Skin of body (tissue), 2 donors: Measurements from ENCODE around the gene HTR3C. TPM values are rescaled to one million over a fixed set of nuclear protein-coding genes. Genes with fewer than 3 reads are reported as not detected.
A peak's percentile ranks its signal among the peaks of the same experiment; 100 is the strongest.
"Not testable (repeated sequence)": the region's sequence is repeated elsewhere in the genome, so short reads cannot be mapped to it uniquely, and the experiment has no call there.

ENCODE experiments used
- DNase-seq: peaks from one replicate; lab custom pipeline; 2025; lab: John Stamatoyannopoulos, UW
- total RNA-seq: library from RNA; depleted of rRNA; stranded (reverse); fragments of >200 nt; gene quantifications from one replicate; pipeline ENCODE4 v1.2.3, GENCODE V29; 2014

HTR3C gene, protein sequence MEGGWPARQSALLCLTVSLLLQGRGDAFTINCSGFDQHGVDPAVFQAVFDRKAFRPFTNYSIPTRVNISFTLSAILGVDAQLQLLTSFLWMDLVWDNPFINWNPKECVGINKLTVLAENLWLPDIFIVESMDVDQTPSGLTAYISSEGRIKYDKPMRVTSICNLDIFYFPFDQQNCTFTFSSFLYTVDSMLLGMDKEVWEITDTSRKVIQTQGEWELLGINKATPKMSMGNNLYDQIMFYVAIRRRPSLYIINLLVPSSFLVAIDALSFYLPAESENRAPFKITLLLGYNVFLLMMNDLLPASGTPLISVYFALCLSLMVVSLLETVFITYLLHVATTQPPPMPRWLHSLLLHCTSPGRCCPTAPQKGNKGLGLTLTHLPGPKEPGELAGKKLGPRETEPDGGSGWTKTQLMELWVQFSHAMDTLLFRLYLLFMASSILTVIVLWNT
- not detected for total RNA-seq

DNA sequence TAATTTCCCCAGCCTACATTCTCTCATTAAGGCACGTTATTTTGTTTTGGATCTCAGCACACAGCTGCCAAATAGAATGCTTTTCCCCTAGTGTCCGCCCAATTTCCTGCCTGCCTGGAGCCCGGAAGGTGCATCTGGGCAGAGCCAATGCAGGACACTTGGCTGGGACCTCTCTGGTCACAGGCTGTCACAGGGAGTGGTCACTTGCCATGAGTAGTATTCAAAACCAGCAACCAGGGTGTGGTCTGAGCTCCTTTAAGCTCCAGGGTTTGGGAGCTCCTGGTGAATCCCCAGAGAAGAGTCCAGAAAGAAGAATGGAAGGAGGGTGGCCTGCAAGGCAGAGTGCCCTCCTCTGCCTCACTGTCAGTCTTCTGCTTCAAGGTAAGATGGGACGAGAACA, at the start of gene HTR3C:
HTR3C (plus strand) TSS at position 281 of the 400 bp plus-strand sequence; CDS start at position 315, 34 bp downstream.
- DNase-seq = no peak

DNA sequence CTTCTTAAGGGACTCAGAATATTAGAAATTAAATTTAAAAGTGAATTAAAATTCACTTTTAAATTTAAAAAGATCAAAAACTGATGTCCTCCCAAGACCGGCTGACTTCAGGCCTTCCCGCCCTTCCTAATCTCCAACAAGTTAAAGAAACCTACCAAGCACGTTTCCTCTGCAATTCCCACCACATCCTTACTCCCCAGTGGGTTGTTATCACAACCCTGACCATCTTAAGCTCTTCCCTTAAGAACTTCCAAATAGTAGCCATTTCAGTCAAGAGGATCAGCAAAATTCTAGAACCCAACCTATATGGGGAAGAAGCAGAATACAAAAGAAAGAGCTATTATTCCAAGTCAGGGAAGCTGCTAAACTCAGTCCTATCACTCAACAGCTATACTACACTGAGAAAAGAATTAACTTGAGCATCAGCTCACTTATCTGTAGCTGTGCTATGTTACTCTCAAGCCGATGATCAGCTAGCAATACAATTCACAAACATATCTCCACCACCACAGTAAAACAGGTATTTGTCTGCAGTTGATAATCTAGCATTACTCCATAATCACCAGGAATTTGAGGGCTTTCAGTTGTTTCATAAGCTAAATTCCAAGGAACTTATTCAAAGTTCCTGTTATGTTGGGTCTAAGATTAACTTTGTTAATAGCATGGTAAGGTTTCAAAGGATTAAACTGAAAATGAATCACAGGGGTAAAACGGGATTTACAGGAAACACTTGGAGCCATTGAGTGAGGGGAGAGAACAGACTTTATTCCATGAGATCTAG, 49.5 kb upstream of the HTR3C start:
- no peak for DNase-seq

DNA sequence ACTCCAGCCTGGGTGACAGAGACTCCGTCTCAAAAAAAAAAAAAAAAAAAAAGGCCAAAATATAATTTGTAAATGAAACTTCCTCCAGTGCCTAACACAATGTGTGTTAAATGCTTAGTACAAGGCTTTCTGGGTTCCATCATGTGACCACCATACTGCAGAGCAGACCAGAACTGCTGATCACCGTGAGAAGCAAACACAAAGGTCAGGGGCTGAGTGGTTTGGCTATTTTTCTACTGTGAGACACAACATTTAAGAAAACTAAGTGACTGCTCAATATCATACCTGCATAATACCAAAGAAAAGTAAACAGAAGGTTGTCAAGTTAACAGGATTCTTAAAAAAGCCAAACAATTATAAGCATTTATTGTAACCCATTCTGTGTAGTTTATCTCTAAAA, 48.4 kb upstream of the HTR3C start:
- no peak for DNase-seq

DNA sequence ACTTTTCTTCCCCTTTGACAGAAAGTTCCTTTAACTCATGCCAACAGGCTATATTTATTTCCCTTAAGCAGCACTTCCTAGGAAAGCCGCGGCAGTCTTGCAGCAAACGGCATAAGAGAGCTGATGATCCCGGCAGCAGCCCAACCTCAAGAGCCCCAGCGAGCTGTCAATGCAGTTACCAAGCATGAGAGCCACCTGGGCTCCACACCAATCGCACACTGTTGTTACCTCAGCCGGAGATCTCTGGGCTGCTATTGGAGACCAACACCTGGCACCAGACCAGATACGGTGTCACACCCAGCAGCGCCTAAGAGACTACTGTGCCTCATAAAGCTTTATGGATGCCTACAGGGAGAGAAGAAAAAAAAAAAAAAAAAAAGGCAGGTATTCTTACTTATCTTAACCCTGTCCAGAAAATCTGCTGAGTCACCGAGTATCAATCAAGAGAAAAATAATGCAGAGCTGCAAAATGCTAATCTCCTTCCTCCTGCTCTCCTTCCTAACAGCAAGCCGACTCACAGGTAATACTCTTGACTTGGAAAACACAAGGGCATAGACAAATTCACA, 46.8 kb upstream of the HTR3C start:
- peak; percentile 21 for DNase-seq

DNA sequence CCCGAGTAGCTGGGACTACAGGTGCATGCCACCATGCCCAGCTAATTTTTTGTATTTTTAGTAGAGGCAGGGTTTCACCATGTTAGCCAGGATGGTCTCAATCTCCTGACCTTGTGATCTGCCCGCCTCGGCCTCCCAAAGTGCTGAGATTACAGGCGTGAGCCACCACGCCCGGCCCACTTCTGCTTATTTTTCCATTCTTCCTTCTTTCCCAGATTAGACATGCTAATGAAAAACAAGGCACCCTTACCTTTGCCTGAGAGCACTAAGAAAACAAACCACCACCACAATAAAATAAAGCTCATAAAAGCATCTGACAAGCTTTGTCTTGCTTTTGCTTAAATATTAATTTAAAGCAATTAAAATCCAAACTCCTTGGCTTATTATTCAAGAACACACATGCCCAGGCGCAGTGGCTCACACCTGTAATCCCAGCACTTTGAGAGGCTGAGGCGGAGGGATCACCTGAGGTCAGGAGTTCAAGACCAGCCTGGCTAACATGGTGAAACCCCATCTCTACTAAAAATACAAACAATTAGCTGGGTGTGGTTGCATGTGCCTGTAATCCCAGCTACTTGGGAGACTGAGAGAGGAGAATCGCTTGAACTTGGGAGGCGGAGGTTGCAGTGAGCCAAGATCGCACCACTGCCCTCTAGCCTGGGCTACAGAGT, 45.6 kb upstream of the HTR3C start:
- not testable (repeated sequence) for DNase-seq

DNA sequence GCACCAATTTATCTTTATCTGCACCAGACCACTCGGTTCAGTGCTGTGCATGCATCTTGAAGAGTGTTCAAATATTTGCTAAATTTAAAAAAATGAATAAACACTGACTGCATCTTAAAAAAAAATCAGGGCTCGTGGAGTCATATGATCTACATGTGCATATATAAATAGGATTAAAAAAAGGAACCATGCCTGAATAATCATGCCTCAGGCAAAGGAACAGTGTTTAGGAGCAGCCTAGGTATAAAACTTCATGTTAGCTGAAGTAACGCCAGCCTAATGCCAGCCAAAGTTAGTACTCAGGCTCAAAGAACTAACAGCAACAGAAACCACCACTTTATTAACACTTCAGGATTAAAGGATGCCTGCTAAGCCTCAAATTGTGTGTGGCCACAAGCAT, 44.7 kb upstream of the HTR3C start:
- no peak for DNase-seq

DNA sequence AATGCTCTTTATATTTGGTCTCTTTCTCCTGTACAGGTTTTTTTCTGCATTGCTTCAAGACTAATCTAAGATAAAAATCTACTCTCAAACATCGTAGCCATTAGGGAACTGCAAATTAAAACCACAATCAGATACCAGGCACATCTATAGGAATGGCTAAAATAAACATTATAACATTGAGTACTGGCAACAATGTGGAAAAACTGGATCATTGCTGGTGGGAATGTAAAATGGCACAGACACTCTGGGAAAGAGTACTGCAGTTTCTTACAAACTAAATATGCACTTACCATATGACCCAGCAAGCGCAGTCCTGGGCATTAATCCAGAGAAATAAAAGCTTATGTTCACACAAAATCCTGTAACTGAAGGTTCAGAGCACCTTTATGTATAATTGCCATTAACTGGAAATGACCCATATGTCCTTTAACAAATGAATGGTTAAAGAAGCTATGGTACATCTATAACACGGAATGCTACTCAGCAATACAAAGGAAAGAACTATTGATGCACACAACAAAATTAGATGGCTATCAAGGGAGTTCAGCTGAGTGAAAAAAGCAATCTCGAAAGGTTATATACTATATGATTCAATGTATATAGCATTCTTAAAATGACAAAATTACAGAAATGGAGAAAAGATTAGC, 41.5 kb upstream of the HTR3C start:
- DNase-seq = no peak

DNA sequence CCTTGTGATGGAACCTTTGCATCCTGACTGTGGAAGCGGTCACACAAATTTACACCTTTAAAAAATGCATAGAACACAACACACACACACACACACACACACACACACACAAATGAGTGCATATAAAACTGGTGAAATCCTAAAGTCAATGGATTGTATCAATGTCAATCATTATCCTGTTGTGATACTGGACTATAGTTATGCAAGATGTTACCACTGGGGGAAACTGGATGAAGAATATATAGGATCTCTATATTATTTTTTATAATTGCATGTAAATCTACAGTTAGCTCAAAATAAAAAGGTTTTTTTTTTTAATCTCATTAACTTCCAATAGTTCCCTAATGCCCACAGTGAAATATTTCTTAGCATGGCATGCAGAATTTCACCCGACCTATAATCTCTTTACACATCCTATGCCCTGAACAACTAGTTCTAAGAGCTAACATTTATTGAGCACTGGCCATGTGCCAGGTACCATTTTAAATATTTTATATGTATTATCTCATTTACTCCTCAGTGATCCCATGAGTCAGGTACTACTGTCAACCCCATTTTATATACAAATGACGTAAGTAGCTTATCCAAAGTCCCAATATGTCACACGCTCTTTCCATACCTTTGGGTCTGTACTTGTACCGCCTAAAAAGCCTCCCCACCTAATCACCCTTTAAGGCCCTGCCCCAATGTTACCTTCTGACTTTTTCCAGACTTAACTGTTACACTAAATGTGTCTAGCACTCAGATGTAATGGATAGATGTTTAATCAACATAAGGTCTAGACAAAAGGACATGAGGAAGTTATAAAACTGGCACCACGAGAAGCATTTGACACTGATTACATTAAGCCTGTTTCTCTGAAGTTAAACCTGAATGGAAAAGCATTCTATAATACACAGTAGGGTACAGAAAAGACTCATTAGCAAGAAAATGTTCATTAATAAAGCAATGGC, 40.6 kb upstream of the HTR3C start:
- DNase-seq = no peak

DNA sequence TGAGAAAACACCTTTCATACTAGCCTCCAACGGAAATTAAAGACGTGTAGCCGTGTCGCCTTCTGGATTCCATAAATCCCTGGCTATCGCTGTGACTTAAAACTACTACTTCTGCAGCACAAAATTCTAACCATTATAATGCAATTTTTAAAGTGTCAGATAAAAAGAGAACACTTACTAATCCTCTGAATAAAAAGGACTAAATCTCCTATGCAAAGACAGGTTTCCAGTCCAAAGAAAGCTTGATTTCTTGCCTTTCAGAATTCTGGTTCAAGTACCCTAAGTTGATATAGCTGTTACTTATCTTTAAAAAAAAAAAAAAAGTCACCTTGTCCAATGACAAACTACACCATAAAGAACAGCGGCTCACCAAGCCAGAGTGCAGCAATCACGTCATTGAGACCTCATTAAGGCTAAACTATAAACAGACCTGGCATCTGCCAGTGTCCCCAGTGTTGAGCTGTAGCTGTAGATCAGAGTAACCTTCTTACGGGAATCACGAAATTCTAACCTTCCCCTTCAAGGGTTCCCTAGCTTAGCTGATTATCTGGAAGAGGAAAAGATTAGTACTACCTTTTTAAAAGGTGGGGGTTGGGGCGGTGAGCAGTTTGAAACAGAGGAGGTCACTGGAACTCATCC, 37.3 kb upstream of the HTR3C start:
- DNase-seq = no peak

DNA sequence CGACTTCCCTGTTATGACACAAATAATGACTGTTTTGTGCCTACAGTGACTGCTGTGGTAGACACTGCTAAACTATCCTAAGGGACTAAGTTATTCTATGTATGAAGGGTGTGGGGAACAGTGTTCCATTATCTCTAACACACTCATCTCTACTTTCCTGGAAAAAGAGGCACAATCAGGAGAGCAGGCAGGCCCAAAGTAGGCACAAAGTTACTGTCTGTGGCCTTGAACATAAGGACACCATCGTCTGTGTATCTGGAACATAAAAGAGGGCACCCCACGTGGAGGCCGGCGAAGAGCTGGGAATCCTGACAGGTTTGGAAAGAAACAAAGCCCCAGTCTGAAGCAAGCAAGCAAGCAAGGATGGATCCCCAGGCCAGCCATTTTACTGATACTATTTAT, 36.7 kb upstream of the HTR3C start:
- no peak for DNase-seq

DNA sequence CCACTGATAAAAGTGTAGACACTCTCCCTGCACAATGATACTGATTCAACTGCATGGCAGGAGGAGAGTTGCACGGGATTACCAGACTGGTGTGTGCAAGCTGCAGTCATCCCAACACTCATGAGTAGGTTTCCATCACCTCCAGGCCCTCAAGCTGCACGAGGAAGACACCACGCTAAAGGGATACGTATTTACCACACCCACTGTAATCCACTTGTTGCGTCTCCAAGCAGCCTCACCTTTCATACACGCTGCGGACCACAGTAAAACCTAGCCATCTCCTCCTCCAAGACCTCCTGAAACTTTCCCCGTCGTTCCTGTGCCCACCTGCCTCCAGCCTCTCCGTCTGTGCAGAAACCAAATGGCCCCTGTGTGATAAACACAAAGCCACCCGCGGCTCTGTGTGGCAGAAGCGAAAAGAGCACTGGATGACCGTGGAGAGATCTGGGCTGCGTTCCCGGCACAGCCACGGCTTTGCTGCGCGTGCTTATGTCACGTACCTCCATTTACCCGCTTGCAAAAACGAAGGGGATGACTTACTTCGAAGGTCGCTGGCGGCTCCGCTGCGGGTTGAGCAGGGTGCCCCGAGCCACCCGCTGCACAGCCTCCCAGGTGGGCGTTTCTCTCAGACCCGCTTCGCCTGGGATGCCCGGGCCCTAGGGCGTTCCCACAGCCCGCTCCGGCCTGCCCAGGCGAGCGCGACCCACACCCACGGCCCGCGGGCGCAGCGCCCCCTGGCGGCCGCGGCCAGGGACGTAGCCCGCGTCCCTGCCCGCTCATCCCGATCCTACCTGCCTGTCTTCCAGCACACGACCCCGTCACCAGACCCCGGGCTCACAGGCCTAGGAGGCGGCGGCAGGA, 35.8 kb upstream of the HTR3C start:
- no peak for DNase-seq

DNA sequence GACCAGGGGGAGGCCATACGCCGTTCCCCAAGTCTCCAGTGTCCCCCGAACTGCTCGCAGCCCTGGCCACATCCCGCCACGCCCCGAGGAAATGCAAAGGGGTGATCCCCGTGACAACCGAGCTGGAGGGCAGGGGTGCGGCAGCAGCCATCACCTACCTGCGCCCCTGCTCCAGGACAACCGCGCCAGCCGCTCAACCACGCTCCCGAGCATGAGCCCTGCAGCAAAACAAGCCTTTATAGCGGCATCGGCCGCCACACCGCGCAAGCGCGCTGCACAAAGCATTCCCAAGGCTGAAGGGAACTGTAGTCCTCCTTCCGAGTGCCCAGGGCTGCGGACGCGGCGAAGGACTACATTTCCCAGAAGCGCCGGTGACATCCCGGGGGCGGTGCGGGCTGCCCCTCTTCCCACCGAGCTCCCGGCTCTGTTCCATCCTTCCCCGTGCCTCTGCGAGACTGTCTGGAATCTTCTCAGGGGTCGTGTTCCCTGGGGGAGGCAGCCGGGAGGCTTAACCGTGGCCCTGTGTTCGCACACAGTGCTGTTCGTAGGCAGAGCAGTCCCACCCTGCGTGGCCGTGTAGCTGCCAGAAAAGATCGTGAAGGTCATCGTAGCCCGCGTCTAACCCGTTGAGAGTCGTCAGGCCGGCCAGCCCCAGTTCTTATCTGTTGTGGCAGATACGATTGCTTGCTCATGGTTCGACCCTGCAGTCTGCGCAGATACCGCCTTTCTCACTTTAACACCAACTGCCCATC, 35.0 kb upstream of the HTR3C start, which contains the start of gene ABCC5:
ABCC5 (minus strand) TSS at position 213 of the 752 bp plus-strand sequence. CDS start 3,492 bp downstream, outside the sequence.
- DNase-seq = peak; percentile 89

DNA sequence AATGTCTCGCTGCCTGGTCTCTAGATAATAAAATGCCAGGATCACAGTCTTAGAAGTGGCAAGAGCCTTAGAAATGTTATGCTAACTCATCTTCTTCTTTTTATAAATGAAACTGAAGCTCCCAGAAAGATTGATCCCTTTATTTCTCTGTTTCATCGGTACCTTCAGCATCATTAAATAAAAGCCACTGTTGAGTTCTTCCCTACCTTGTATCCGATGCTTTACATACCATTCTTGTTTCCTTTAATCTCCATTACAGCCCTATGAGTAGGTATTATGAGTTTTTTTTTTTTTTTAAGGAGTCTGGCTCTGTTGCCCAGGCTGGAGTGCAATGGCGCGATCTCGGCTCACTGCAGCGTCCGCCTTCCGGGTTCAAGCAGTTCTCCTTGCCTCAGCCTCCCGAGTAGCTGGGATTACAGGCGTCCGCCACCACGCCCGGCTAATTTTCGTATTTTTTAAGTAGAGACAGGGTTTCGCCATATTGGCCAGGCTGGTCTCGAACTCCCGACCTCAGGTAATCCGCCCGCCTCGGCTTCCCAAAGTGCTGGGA, 34.3 kb upstream of the HTR3C start:
- no peak for DNase-seq

DNA sequence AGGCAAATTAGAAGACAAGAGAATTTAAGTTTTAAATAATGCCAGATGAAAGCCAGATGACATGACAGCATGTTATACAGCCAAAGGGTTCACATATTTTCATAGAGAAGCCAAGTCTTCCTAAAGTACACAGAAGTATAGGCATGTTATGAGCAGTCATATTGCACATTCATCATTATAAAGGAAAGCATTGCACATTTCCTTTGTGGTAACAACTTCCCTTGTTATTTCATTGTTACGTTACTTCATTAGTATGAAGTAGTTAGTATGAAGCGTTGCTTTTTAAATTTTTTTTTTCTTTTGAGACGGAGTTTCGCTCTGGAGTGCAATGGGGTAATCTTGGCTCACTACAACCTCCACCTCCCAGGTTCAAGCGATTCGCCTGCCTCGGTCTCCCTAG, 30.5 kb upstream of the HTR3C start:
- peak; percentile 79 for DNase-seq

DNA sequence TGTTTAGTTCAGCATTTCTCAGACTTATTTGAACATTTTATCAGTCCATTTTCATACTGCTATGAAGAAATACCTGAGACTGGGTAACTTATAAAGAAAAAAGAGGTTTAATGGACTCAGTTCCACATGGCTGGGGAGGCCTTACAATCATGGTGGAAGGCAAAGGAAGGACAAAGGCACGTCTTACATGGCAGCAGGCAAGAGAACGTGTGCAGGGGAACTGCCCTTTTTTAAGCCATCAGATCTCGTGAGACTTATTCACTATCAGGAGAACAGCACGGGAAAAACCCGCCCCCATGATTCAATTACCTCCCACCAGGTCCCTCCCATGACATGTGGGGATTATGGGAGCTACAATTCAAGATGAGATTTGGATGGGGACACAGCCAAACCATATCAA, 27.6 kb upstream of the HTR3C start:
- DNase-seq = not testable (repeated sequence)

DNA sequence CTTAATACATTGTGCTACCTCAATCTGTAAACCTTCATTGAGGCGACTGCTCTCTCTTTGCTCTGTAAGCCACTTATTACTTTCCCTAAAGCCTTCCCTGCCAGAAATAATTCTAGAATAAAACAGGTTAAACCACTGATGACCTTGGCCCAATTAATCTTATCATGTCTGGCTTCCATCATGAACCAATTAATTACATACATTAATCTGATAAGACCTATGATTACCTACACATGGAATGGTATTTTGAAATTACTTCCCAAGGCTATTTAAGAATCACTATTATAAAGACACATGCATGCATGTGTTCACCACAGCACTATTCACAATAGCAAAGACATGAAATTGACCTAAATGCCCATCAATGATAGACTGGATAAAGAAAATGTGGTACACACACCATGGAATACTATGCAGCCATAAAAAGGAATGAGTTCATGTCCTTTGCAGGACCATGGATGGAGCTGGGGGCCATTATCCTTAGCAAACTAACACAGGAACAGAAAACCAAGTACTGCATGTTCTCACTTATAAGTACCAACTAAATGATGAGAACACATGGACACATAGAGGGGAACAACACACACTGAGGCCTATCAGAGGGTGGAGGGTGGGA, 24.5 kb upstream of the HTR3C start:
- DNase-seq = not testable (repeated sequence)

DNA sequence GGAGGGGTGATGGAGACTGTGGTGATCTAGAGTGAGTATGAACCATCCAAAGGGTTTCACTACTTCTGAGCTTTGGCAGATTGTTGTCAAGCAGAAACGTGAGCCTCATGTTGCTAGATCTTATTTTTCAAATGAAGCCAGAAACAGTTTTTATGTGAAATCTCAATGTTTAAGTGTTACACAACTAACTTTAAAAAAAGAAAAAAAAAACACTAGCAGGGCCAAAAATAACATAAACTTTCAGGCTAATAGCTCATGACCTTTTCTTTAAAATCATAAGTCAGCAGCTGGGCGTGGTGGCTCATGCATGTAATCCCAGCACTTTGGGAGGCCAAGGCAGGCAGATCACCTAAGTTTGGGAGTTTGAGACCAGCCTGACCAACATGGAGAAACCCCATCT, 23.4 kb upstream of the HTR3C start:
- no peak for DNase-seq
